Kasumi-1 (cell line): ENCODE data around the gene TSPY3.
"Not testable (repeated sequence)": the region's sequence is repeated elsewhere in the genome, so short reads cannot be mapped to it uniquely, and the experiment has no call there.

Experiments used
- DNase-seq, 2 experiments: peaks; one replicate each; lab custom pipeline; 2025; lab: John Stamatoyannopoulos, UW

The TSPY3 gene

GRCh38 chrY:9398121-9398520, at the start of gene TSPY3:
Gene TSPY3, plus strand, starts transcription at chrY:9398421. Its CDS starts 46 bp downstream, at chrY:9398467.
- DNase-seq = not testable (repeated sequence)

GRCh38 chrY:9357497-9357896, 40.7 kb upstream of the TSPY3 start, which contains the start of gene TSPY8:
Gene TSPY8, plus strand, starts transcription at chrY:9357797. Its CDS starts 46 bp downstream, at chrY:9357843.
- not testable (repeated sequence) for DNase-seq

- not testable (repeated sequence) for DNase-seq
Observed at GRCh38 chrY:9396527-9396926, 1.7 kb upstream of the TSPY3 start.
